H1 (cell line): ENCODE measurements around the gene MTERF1. TPM values are rescaled to one million over a fixed set of nuclear protein-coding genes. Genes with fewer than 3 reads are reported as not detected.

Source experiments
- CTCF ChIA-PET: fragments of 300-600 bp; sonication (Branson Sonifier 250); formaldehyde crosslinking; loops from one replicate; lab custom pipeline; 2021; ENCODE audit not compliant: partially characterized antibody; lab: Charles Lee
- POLR2A ChIA-PET: fragments of 300-600 bp; sonication (Branson Sonifier 250); formaldehyde crosslinking; loops from one replicate; lab custom pipeline; 2021; ENCODE audit warnings: inconsistent platforms; ENCODE audit not compliant: partially characterized antibody; lab: Charles Lee
- DNase-seq, 2 experiments: peaks; one replicate each; pipeline versions ENCODE4 v3.0.0 to v3.0.0-alpha.2; 2010 to 2022; ENCODE audit warnings: low spot score in 2 of 2, low read depth in 1 of 2, mixed read lengths in 1 of 2
- FAIRE-seq: peaks from 2 replicates; lab custom pipeline; 2011; peaks lifted over from hg19 to GRCh38; lab: Jason Lieb, UNC
- H2AFZ ChIP-seq: 2 replicates; pipeline ENCODE4 v1.8.1; 2012; ENCODE audit warnings: low read length, inconsistent platforms
- H2AK5ac ChIP-seq: 2 replicates; pipeline ENCODE4 v1.6.1; 2013; ENCODE audit warnings: low read depth, low read length
- H2BK120ac ChIP-seq: replicated peaks from 2 replicates; pipeline ENCODE3; 2013; ENCODE audit warnings: low read depth, low read length, inconsistent platforms
- H2BK12ac ChIP-seq: 2 replicates; pipeline ENCODE4 v1.6.1; 2013; ENCODE audit warnings: low read depth, low read length
- H2BK15ac ChIP-seq: 2 replicates; pipeline ENCODE4 v1.6.1; 2013; ENCODE audit warnings: low read length
- H2BK20ac ChIP-seq: 2 replicates; pipeline ENCODE4 v1.6.1; 2013; ENCODE audit warnings: low read length
- H2BK5ac ChIP-seq: 2 replicates; pipeline ENCODE4 v1.6.1; 2013; ENCODE audit warnings: low read depth, low read length
- H3K14ac ChIP-seq: 2 replicates; pipeline ENCODE4 v1.6.1; 2013; ENCODE audit warnings: inconsistent platforms; ENCODE audit not compliant: insufficient read length
- H3K18ac ChIP-seq: 2 replicates; pipeline ENCODE4 v1.6.1; 2013; ENCODE audit warnings: low read length; ENCODE audit errors: extremely low read depth
- H3K23ac ChIP-seq: 2 replicates; pipeline ENCODE4 v1.6.1; 2013; ENCODE audit warnings: inconsistent platforms; ENCODE audit not compliant: insufficient read length
- H3K23me2 ChIP-seq: 2 replicates; pipeline ENCODE4 v1.6.1; 2013; ENCODE audit warnings: low read depth, low read length
- H3K27ac ChIP-seq: 2 replicates; pipeline ENCODE4 v1.6.1; 2011; ENCODE audit warnings: low read depth, low read length, inconsistent platforms
- H3K27me3 ChIP-seq, 4 experiments: replicated peaks in 1 of 4; 1 replicate in 1 of 4; 2 replicates in 3 of 4; pipeline versions ENCODE4 v1.6.1 to v1.8.1; 2011 to 2013; ENCODE audit warnings: low read length in 3 of 4, mild to moderate bottlenecking in 3 of 4, inconsistent platforms in 2 of 4, mixed read lengths in 2 of 4, moderate library complexity in 1 of 4; ENCODE audit not compliant: control insufficient read depth in 3 of 4, insufficient read depth in 3 of 4; ENCODE audit errors: extremely low read depth in 1 of 4
- H3K36me3 ChIP-seq, 4 experiments: 2 replicates each; pipeline versions ENCODE4 v1.6.1 to v1.8.1; 2011 to 2013; ENCODE audit warnings: mild to moderate bottlenecking in 4 of 4, low read length in 3 of 4, moderate library complexity in 2 of 4, control low read depth in 1 of 4, inconsistent platforms in 1 of 4; ENCODE audit not compliant: insufficient read depth in 4 of 4, control insufficient read depth in 2 of 4
- H3K4ac ChIP-seq: replicated peaks from 2 replicates; pipeline ENCODE3; 2013; ENCODE audit warnings: low read length, low read depth, mixed read lengths, inconsistent platforms; ENCODE audit not compliant: insufficient read length
- H3K4me1 ChIP-seq, 4 experiments: replicated peaks in 1 of 4; 1 replicate in 1 of 4; 2 replicates in 3 of 4; pipeline versions ENCODE4 v1.6.1 to v1.8.1; 2011 to 2013; ENCODE audit warnings: low read length in 3 of 4, inconsistent platforms in 2 of 4, mixed read lengths in 1 of 4; ENCODE audit not compliant: insufficient read depth in 4 of 4, control insufficient read depth in 3 of 4
- H3K4me2 ChIP-seq, 2 experiments: 2 replicates each; pipeline versions ENCODE4 v1.6.1 to v1.8.1; 2011 to 2013; ENCODE audit warnings: low read depth in 2 of 2, low read length in 2 of 2, control low read depth in 1 of 2, inconsistent platforms in 1 of 2, mild to moderate bottlenecking in 1 of 2; ENCODE audit not compliant: insufficient read depth in 1 of 2
- H3K4me3 ChIP-seq, 4 experiments: fragments of 200-600, 300-600 bp in 1 of 4; sonication (generic), shearing (Covaris generic), sonication (Bioruptor Twin) in 1 of 4; 2 replicates each; pipeline versions ENCODE4 v1.5.1 to v1.8.1; 2011 to 2016; ENCODE audit warnings: low read length in 4 of 4, low read depth in 3 of 4, control low read depth in 2 of 4, inconsistent platforms in 2 of 4, mild to moderate bottlenecking in 2 of 4, mixed read lengths in 1 of 4, moderate library complexity in 1 of 4; ENCODE audit not compliant: insufficient read depth in 2 of 4; ENCODE audit errors: extremely low read depth in 1 of 4
- H3K56ac ChIP-seq: replicated peaks from 2 replicates; pipeline ENCODE3; 2013; ENCODE audit warnings: low read depth, mild to moderate bottlenecking, mixed read lengths, low read length, inconsistent platforms; ENCODE audit not compliant: insufficient read length
- H3K79me1 ChIP-seq: 2 replicates; pipeline ENCODE4 v1.6.1; 2013; ENCODE audit warnings: low read depth, low read length, control low read depth
- H3K79me2 ChIP-seq, 2 experiments: 2 replicates each; pipeline versions ENCODE4 v1.6.1 to v1.8.1; 2012 to 2013; ENCODE audit warnings: low read length in 2 of 2, mild to moderate bottlenecking in 2 of 2, inconsistent platforms in 1 of 2; ENCODE audit not compliant: insufficient read depth in 2 of 2, control insufficient read depth in 1 of 2
- H3K9ac ChIP-seq, 4 experiments: replicated peaks in 1 of 4; 1 replicate in 1 of 4; 2 replicates in 3 of 4; pipeline versions ENCODE4 v1.6.1 to v1.8.1; 2011 to 2013; ENCODE audit warnings: low read depth in 3 of 4, low read length in 3 of 4, control low read depth in 2 of 4, mild to moderate bottlenecking in 2 of 4, moderate library complexity in 2 of 4, inconsistent platforms in 1 of 4; ENCODE audit errors: extremely low read depth in 1 of 4
- H3K9me3 ChIP-seq, 2 experiments: 2 replicates each; pipeline versions ENCODE4 v1.6.1 to v1.8.1; 2012 to 2013; ENCODE audit warnings: mild to moderate bottlenecking in 2 of 2, moderate library complexity in 2 of 2, control low read depth in 1 of 2, inconsistent platforms in 1 of 2, low read depth in 1 of 2, low read length in 1 of 2, mixed read lengths in 1 of 2; ENCODE audit not compliant: insufficient read depth in 2 of 2
- H4K20me1 ChIP-seq, 2 experiments: replicated peaks in 1 of 2; 2 replicates each; pipeline versions ENCODE3 to v1.8.1; 2011 to 2013; ENCODE audit warnings: inconsistent platforms in 2 of 2, low read length in 2 of 2, mild to moderate bottlenecking in 1 of 2; ENCODE audit not compliant: insufficient read depth in 2 of 2, control insufficient read depth in 1 of 2
- H4K5ac ChIP-seq: 2 replicates; pipeline ENCODE4 v1.6.1; 2013; ENCODE audit warnings: low read length, low read depth, mixed read lengths, inconsistent platforms; ENCODE audit not compliant: insufficient read length
- H4K8ac ChIP-seq: 2 replicates; pipeline ENCODE4 v1.8.0; 2013; ENCODE audit warnings: mild to moderate bottlenecking, moderate library complexity, low read length, inconsistent platforms; ENCODE audit not compliant: insufficient read depth; ENCODE audit errors: extremely low read depth
- H4K91ac ChIP-seq: replicated peaks from 2 replicates; pipeline ENCODE3; 2013; ENCODE audit warnings: low read length, mixed read lengths, inconsistent platforms; ENCODE audit not compliant: insufficient read length
- ASH2L ChIP-seq: fragments of 200-600, 300-600 bp; sonication (generic); IDR thresholded peaks from one replicate; pipeline ENCODE4 v1.7.1; 2017; ENCODE audit warnings: low read length
- CBX8 ChIP-seq: fragments of 300-800, 300-1000 bp; sonication (generic); IDR thresholded peaks from 2 replicates; pipeline ENCODE4 v1.7.1; 2016; ENCODE audit warnings: low read depth, low read length, borderline replicate concordance
- CTCF ChIP-seq, 3 experiments: IDR thresholded peaks; 1 replicate in 2 of 3; 2 replicates in 1 of 3; pipeline versions ENCODE4 v1.5.1 to v1.6.1; 2011; ENCODE audit warnings: low read length in 3 of 3, mild to moderate bottlenecking in 3 of 3, inconsistent platforms in 2 of 3, low read depth in 1 of 3, moderate library complexity in 1 of 3; ENCODE audit not compliant: insufficient read depth in 1 of 3; ENCODE audit errors: control extremely low read depth in 1 of 3
- EZH2 ChIP-seq: fragments of 200-600 bp; sonication (generic); IDR thresholded peaks from 2 replicates; pipeline ENCODE4 v1.7.1; 2012; ENCODE audit warnings: low read depth, mild to moderate bottlenecking, moderate library complexity, low read length, inconsistent platforms; ENCODE audit not compliant: severe bottlenecking
- FOSL1 ChIP-seq: IDR thresholded peaks from 2 replicates; pipeline ENCODE4 v1.6.1; 2011; ENCODE audit warnings: mild to moderate bottlenecking, low read depth, low read length, moderate library complexity; ENCODE audit not compliant: insufficient read depth
- KDM5A ChIP-seq: fragments of 200-600 bp; IDR thresholded peaks from 2 replicates; pipeline ENCODE4 v1.7.1; 2012; ENCODE audit warnings: mild to moderate bottlenecking, low read length, inconsistent platforms, mixed read lengths
- MAX ChIP-seq: IDR thresholded peaks from 2 replicates; pipeline ENCODE4 v1.6.1; 2012; ENCODE audit warnings: inconsistent platforms
- SIX5 ChIP-seq: IDR thresholded peaks from 2 replicates; pipeline ENCODE4 v1.6.1; 2011; ENCODE audit warnings: mild to moderate bottlenecking, low read depth, low read length
- SP4 ChIP-seq: IDR thresholded peaks from 2 replicates; pipeline ENCODE4 v1.6.1; 2012; ENCODE audit warnings: low read length, inconsistent platforms
- WGBS, 2 experiments: shearing (Covaris generic) in 1 of 2; methylation state at CpG; one replicate each; pipeline versions ENCODE4 v1.1.6 to v1.1.7; 2013 to 2015; ENCODE audit warnings: low lambda C conversion rate in 2 of 2, mixed read lengths in 2 of 2, inconsistent platforms in 1 of 2, low coverage in 1 of 2, missing lambda C conversion rate in 1 of 2; ENCODE audit not compliant: insufficient replicate concordance in 2 of 2, insufficient coverage in 1 of 2, insufficient read length in 1 of 2; ENCODE audit errors: extremely low coverage in 1 of 2, missing lambda C conversion rate in 1 of 2; 5-methylcytosine and 5-hydroxymethylcytosine counted together
- polyA plus RNA-seq, 7 experiments: library from polyadenylated mRNA; depleted of rRNA in 3 of 7; stranded (reverse) in 5 of 7; unstranded in 2 of 7; fragments of >200 nt in 5 of 7; fragments of 200-250 nt in 2 of 7; gene quantifications; 1 replicate in 5 of 7; 2 replicates in 1 of 7; 4 replicates in 1 of 7; pipeline versions ENCODE4 v1.2.1 to v1.2.3, GENCODE V29; 2011 to 2013; ENCODE audit warnings: missing spikeins in 2 of 7, mixed read lengths in 2 of 7
- total RNA-seq: library from RNA; stranded (reverse); fragmentation: NEBNext Ultra II Directional; extraction: Animal tissue kit (Norgen Biotek cat#: 25700); gene quantifications from 2 replicates; pipeline ENCODE4 v1.2.1, GENCODE V29; 2021

Gene MTERF1
- total and polyA plus RNA-seq, 2 of the 8 experiments (the other 6 are each of a cell fraction or from before 2014, with no cell fraction given): 4.5 to 12.6 TPM

GRCh38 chr7:91899563-91899962 lies 19.1 kb upstream of the MTERF1 start:
- Histone ChIP-seq H3K14ac (no peak overlapping the region), H3K4me2 (no peak overlapping the region), H4K20me1 (no peaks in the 10 kb centered on the region), H3K18ac (no peak overlapping the region), H2BK5ac (no peak overlapping the region), H3K23ac (no peak overlapping the region), H3K79me2 (no peaks in the 10 kb centered on the region), H3K36me3 (no peaks in the 10 kb centered on the region), H2BK12ac (no peak overlapping the region), H3K56ac (no peak overlapping the region), H3K27ac (no peak overlapping the region), H3K79me1 (no peaks in the 10 kb centered on the region), H3K9ac (no peak overlapping the region), H2AFZ (no peak overlapping the region), H2BK120ac (no peak overlapping the region), H4K91ac (no peak overlapping the region), H4K5ac (no peak overlapping the region), H2AK5ac (no peak overlapping the region), H3K4me3 (no peak overlapping the region), H3K27me3 (no peaks in the 10 kb centered on the region), H4K8ac (no peak overlapping the region), H3K23me2 (no peaks in the 10 kb centered on the region), H3K4me1 (no peaks in the 10 kb centered on the region), H2BK20ac (no peak overlapping the region), H3K9me3 (no peaks in the 10 kb centered on the region), H3K4ac (no peak overlapping the region), H2BK15ac (no peak overlapping the region)
- ChIA-PET POLR2A (no interaction called here), CTCF (no interaction called here)
- FAIRE-seq (no peak), DNase-seq (no peak)
- WGBS, 2 experiments: 85% methylated on average over 1 of the region's 1 CpG; no CpG with 5 or more reads in 1 of the 2 experiments
- TF ChIP-seq KDM5A (no peak), SIX5 (no peak), FOSL1 (no peak), CBX8 (no peak), SP4 (no peak), ASH2L (no peak), MAX (no peak), EZH2 (no peak), CTCF (IDR thresholded peaks at IDR 0.05; ENCODE audit: control extremely low read depth in 1 of 3, insufficient read depth in 1 of 3, low read depth in 1 of 3, low read length in 3 of 3) (no peak)
